Right lobe of liver (tissue), 4 donors: ENCODE measurements around the gene NPRL2.

Source experiments
- CTCF ChIP-seq, 4 donors: fragments of 200-600 bp in 3 of 4; fragments of 450-650 bp in 1 of 4; IDR thresholded peaks; one replicate each; pipeline versions ENCODE4 v1.5.1 to v1.8.0; 2016 to 2022; ENCODE audit warnings: antibody characterized with exemption in 4 of 4, mild to moderate bottlenecking in 2 of 4
- POLR2A ChIP-seq: fragments of 450-650 bp; IDR thresholded peaks from one replicate; pipeline ENCODE4 v1.6.1; 2017; ENCODE audit warnings: antibody characterized with exemption, mild to moderate bottlenecking
- donor health status: DM: no; HTN: no; CAD: no.
- donor health status: DM: no; HTN: no; CAD: no.
- donor health status: DM: no; HTN: yes; CAD: no.

DNA sequence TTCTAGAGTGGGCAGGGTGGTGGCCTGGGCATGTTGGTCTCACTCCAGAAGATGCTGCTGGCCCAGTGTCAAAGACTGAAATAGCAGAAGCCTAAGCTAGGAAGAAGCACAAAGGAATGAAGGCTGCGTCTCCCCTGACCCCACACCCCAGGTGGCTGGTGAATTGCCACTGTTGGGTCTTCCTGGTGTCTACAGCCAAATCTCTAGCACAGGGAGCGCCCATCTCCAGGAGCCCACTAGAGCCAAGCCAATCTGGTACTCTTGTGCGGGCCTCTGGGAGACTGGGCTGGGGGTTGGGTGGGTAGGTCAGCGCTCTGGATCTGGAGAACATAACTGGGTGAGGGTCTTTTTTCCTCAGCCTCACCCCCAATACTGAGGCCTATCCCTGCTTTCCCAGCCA is 23.4 kb downstream of the NPRL2 start:
- no peak for TF ChIP-seq CTCF (IDR thresholded peaks at IDR 0.05)
- TF ChIP-seq POLR2A = no peak
